HFF-Myc (cell line): ENCODE measurements around the gene NPR3.
"Not testable (repeated sequence)": the region's sequence is repeated elsewhere in the genome, so short reads cannot be mapped to it uniquely, and the experiment has no call there.

Experiments used
- DNase-seq: peaks from one replicate; pipeline ENCODE4 v3.0.0-alpha.2; 2011; ENCODE audit warnings: low read depth; ENCODE audit errors: extremely low read depth
- H3K4me3 ChIP-seq: replicated peaks from 2 replicates; pipeline ENCODE4 v1.5.1; 2011; ENCODE audit warnings: low read depth, mild to moderate bottlenecking, control low read depth, low read length
- TF ChIP-seq, protein P1 (sequence below): IDR thresholded peaks from 2 replicates; pipeline ENCODE4 v1.5.1; 2012; ENCODE audit warnings: mild to moderate bottlenecking, low read depth, low read length, control low read depth; ENCODE audit errors: missing control alignments

Gene NPR3

DNA sequence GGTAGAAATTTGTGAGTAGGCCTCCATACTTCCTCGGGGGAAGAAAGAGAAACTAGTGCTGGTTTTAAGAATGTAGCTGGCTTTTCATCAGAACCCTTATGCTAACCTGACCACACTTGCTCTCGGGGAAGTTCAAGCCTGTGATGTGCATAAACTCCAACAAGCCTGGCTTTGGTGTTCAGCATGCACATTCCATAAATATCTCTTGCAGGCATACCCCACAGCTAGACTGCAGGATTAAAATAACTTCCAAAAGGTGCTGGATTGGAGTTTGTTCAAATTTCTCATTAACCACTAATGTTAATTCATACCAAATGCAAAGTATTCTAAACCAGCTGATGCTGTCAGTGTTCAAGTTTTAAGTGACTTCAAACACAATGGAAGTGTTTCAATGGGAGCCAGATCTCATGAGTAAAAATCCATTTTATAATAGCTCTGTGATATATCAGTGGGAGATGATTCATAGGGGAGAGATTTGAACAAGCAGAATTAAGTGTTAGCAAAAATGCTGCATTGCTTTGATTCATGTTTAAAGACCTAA is 79.4 kb downstream of the NPR3 start:
- TF ChIP-seq, protein P1, sequence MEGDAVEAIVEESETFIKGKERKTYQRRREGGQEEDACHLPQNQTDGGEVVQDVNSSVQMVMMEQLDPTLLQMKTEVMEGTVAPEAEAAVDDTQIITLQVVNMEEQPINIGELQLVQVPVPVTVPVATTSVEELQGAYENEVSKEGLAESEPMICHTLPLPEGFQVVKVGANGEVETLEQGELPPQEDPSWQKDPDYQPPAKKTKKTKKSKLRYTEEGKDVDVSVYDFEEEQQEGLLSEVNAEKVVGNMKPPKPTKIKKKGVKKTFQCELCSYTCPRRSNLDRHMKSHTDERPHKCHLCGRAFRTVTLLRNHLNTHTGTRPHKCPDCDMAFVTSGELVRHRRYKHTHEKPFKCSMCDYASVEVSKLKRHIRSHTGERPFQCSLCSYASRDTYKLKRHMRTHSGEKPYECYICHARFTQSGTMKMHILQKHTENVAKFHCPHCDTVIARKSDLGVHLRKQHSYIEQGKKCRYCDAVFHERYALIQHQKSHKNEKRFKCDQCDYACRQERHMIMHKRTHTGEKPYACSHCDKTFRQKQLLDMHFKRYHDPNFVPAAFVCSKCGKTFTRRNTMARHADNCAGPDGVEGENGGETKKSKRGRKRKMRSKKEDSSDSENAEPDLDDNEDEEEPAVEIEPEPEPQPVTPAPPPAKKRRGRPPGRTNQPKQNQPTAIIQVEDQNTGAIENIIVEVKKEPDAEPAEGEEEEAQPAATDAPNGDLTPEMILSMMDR, result no peak
- H3K4me3 ChIP-seq, result no peak overlapping the region
- no peak for DNase-seq

DNA sequence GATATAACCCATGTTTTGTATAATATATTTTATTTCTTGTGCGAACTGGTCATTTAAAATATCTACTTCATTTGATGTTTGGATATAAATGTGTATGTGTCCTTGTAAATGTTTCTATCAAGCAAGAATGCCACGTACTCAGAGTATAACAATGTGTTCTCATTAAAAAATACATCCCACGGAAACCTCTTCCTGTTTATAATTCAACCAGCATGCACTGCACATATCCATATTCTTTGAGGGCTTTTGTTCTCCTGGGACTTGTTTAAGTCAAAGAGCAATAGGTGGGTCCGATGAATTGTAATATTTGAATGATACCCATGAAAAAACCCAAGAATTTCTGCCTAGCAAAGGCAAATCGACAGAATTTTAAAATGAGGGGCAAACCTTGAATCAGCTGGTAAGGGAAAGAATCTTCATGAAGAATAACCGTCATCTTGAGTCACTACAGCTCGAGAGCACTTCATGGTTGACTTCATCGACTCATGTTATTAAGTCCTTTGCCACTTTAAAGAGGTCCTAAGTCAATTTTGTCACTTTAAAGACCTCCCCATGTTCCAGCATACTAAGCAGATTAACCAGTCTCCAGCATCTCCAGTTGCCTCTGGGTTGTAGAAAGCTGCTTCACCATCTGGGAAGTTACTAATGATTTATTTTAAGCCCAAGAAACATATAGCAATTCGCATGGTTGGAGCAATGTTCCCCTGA is 80.6 kb downstream of the NPR3 start:
- DNase-seq, result no peak
- no peak overlapping the region for H3K4me3 ChIP-seq
- TF ChIP-seq, protein P1, result no peak

DNA sequence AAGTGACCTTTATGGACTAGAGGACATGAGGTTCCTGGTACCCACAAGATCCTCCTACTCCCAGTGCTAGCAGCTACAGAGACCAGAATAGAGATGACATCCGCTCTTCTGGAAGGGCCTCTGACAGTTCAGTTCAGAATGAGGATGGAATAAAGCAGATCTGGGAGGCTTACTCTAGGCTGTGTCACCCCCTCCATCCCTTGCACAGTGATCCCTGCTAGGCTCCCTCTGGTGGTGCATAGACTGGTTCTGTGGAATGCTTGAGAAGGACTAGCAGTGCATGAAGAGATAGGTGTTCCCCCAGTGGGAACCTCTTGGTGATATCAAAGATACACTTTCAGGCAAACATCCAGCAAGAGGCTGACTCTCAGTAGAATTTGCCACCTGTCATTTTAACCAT is 83.0 kb downstream of the NPR3 start:
- no peak for DNase-seq
- TF ChIP-seq, protein P1, result peak; percentile 41

DNA sequence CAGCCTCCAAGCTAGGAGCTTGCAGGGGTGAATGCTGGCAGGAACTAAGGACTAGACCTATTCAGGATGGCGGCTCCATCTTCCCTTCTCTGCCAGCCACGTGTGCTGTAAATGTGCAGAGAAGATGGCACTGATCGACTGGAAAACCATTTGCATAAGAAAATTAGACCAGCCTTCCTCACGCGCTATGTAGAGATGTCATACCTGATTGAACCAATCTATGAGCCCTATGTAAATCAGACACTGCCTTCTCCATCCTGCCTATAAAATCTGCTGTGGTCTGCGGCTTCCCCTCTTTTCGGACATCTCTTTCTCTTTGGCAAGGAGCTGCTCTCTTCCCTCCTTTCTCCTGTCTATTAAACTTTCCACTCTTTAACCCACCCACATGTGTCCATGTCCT is 91.6 kb downstream of the NPR3 start:
- TF ChIP-seq, protein P1, result no peak
- no peak overlapping the region for H3K4me3 ChIP-seq
- no peak for DNase-seq

More for the DNA sequence above, 83.0 kb downstream of the NPR3 start:
- H3K4me3 ChIP-seq, result no peak overlapping the region

DNA sequence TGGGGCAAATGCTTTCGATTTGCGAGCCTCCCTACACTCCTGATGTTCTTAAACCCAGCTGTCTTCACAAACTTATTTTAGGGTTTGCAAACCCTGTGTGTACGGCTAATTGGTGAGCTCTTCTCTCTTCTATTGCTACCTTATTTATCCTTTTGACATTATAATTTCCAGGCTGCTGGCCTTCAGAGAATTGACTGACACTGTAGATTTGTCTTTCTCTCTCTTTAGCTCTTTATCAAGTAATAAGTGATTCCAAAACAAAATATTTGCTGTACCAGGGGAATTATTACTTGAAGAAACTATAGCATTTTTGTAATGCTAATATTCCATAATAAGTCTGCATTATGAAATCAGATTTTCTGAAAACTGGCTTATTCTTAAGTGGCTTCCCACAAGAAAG is 92.5 kb downstream of the NPR3 start:
- TF ChIP-seq, protein P1, result no peak
- DNase-seq, result no peak
- no peak overlapping the region for H3K4me3 ChIP-seq

DNA sequence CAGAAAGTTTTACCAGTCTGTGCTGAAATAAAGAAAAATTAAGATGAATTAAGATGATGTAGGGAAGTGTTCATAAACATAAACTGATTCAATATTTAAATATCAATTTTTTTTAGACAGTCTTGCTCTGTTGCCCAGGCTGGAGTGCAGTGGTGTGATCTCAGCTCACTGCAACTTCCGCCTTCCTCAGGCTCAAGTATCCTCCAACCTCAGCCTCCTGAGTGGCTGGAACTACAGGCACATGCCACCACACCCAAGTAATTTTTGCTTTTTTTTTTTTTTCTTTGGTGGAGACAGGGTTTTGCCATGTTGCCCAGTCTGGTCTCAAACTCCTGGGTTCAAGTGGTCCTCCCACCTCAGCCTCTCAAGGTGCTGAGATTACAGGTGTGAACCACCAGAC is 94.3 kb downstream of the NPR3 start:
- DNase-seq, H3K4me3 ChIP-seq: not testable (repeated sequence)

DNA sequence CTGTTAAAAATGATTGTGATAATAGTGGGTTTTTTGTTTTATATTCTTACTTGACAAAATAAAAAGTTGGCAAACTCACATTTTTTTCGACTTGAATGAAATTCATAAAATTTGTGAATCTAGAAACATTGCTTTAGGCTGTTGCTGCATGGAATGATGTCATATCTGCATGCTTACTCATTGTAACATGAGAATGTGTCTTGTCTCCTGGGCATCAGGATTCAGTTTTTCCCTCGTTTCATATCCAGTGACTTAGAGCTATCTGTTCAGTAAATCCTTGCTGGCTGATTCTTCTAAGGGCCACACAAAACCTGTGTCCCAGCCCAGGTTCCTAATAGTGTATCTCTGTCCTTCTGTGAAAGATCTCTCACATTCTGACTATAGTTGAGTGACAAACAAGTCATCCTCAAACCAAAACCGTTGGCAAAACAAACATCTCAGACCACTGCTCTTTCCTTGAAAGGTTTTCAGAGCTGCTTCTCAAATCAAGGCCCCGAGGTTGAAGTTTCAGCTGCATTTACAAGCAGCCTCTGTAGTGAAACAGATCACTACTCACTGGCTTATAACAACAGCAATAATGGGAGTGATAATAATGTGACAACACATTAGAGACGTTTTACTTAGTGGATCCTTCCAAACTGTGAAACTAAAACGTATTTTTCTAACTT is 95.0 kb downstream of the NPR3 start:
- TF ChIP-seq, protein P1, result no peak
- no peak overlapping the region for H3K4me3 ChIP-seq
- peak; percentile 70 for DNase-seq
